ENCODE data around the gene LRRC27.

The LRRC27 gene

DNA sequence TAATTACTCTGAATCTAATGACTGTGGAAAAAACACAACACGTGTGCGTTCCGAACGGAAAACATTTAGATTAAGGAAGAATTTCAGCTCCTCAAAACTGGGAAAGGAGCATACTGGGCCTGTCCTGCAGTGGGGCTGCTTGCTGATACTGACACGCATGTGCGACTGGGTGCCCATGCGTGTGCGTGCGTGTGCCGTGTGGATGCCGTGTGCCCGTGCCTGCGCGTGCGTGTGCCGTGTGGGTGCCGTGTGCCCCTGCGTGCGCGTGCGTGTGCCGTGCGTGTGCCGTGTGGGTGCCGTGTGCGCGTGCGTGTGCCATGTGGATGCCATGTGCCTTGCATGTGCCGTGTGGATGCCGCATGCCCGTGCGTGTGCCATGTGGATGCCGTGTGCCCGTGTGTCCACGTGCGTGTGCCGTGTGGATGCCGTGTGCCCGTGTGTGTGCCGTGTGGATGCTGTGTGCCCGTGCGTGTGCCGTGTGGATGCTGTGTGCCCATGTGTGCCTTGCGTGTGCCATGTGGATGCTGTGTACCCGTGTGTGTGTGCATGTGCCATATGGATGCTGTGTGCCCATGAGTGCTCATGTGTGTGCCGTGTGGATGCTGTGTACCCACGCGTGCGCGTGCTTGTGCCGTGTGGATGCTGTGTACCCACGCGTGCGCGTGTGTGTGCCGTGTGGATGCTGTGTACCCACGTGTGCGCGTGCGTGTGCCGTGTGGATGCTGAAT, 93.2 kb downstream of the LRRC27 start:
- Histone ChIP-seq H3K9me3 (ENCODE audit: low read length) (no peaks in the 10 kb centered on the region), H3K4me1 (ENCODE audit: insufficient read depth, low read length, severe bottlenecking) (peaks cover 34% of the 10 kb centered on the region), H3K9me2 (ENCODE audit: low read depth, low read length) (no peaks in the 10 kb centered on the region), H3K4me2 (ENCODE audit: low read length) (no peak overlapping the region), H3K9ac (ENCODE audit: low read length) (no peak overlapping the region), H3K27ac (ENCODE audit: low read depth, low read length, poor library complexity, severe bottlenecking) (no peak overlapping the region), H2AFZ (ENCODE audit: low read length) (no peak overlapping the region), H3K36me3 (ENCODE audit: insufficient read depth, low read length) (no peaks in the 10 kb centered on the region), H3K4me3 (ENCODE audit: low read depth, low read length, poor library complexity, severe bottlenecking) (no peak overlapping the region), H4K20me1 (ENCODE audit: insufficient read depth, low read length) (no peaks in the 10 kb centered on the region), H3K79me2 (ENCODE audit: insufficient read depth, low read length) (no peaks in the 10 kb centered on the region), H3K27me3 (ENCODE audit: insufficient read depth, low read length) (no peaks in the 10 kb centered on the region), H3F3A (ENCODE audit: insufficient read depth, low read length) (no peaks in the 10 kb centered on the region)
- TF ChIP-seq, protein P1, sequence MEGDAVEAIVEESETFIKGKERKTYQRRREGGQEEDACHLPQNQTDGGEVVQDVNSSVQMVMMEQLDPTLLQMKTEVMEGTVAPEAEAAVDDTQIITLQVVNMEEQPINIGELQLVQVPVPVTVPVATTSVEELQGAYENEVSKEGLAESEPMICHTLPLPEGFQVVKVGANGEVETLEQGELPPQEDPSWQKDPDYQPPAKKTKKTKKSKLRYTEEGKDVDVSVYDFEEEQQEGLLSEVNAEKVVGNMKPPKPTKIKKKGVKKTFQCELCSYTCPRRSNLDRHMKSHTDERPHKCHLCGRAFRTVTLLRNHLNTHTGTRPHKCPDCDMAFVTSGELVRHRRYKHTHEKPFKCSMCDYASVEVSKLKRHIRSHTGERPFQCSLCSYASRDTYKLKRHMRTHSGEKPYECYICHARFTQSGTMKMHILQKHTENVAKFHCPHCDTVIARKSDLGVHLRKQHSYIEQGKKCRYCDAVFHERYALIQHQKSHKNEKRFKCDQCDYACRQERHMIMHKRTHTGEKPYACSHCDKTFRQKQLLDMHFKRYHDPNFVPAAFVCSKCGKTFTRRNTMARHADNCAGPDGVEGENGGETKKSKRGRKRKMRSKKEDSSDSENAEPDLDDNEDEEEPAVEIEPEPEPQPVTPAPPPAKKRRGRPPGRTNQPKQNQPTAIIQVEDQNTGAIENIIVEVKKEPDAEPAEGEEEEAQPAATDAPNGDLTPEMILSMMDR (IDR thresholded peaks at IDR 0.05; ENCODE audit: low read length), result no peak
- no peak for TF ChIP-seq EZH2 (IDR thresholded peaks at IDR 0.05; ENCODE audit: borderline replicate concordance, low read length)

DNA sequence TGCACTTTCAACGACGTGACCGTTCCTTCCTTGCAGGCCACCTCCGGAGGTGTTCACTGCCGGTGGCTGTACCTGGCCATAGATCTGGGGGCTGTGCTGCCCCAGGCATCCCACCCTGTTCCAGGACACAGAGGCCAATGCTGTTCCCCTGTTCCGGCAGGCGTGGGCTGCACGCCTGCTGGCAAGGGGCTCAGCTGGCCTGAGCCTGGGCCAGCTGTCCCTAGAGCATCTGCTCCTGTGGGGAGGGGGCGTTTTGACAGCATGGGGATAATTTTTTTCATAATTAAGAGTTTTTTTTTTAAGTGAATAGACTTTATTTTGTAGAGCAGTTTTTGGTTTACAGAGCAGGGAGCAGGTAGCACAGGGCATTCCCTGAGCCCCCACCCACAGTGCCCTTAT, 93.8 kb downstream of the LRRC27 start:
- Histone ChIP-seq H2AFZ (ENCODE audit: low read length) (no peak overlapping the region), H3K9ac (ENCODE audit: low read length) (no peak overlapping the region), H4K20me1 (ENCODE audit: insufficient read depth, low read length) (no peaks in the 10 kb centered on the region), H3K4me1 (ENCODE audit: insufficient read depth, low read length, severe bottlenecking) (peaks cover 29% of the 10 kb centered on the region), H3K9me2 (ENCODE audit: low read depth, low read length) (no peaks in the 10 kb centered on the region), H3K4me3 (ENCODE audit: low read depth, low read length, poor library complexity, severe bottlenecking) (no peak overlapping the region), H3K36me3 (ENCODE audit: insufficient read depth, low read length) (no peaks in the 10 kb centered on the region), H3K4me2 (ENCODE audit: low read length) (no peak overlapping the region), H3K27me3 (ENCODE audit: insufficient read depth, low read length) (no peaks in the 10 kb centered on the region), H3K79me2 (ENCODE audit: insufficient read depth, low read length) (no peaks in the 10 kb centered on the region), H3K9me3 (ENCODE audit: low read length) (no peaks in the 10 kb centered on the region), H3F3A (ENCODE audit: insufficient read depth, low read length) (no peaks in the 10 kb centered on the region), H3K27ac (ENCODE audit: low read depth, low read length, poor library complexity, severe bottlenecking) (no peak overlapping the region)
- TF ChIP-seq, protein P1 (IDR thresholded peaks at IDR 0.05; ENCODE audit: low read length), result no peak
- no peak for TF ChIP-seq EZH2 (IDR thresholded peaks at IDR 0.05; ENCODE audit: borderline replicate concordance, low read length)

DNA sequence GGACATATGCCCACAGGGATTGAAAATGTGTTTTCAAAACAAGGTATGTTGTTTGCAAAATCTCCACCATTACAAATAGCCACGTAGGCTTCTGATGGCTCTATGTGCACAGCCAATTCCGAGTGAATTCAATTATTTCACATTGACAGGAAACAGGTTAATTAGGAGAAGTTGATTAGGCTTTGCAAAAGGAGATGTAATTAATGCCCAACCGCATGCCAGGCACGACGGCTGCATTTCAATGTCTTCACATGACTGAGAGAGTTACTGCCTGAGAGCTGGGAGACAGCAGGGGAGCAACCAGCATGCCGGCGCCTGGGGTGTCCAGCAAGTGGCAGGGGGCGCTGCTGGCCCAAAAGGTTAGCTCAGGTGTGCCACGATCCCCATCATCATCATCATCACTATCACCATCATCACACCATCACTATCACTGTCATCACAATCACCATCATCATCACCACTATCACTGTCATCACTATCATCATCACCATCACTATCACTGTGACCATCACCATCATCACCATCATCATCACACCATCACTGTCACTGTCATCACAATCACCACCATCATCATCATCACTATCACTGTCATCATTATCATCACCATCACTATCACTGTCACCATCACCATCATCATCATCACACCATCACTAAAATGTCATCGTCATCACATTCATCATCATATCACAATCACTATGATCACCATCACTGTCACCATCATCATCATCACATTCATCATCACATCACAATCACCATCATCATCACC, 95.2 kb downstream of the LRRC27 start:
- Histone ChIP-seq H3K4me1 (ENCODE audit: insufficient read depth, low read length, severe bottlenecking) (peaks cover 14% of the 10 kb centered on the region), H2AFZ (ENCODE audit: low read length) (no peak overlapping the region)

More for the DNA sequence above, 95.2 kb downstream of the LRRC27 start:
- Histone ChIP-seq H3K9ac (ENCODE audit: low read length) (no peak overlapping the region), H3F3A (ENCODE audit: insufficient read depth, low read length) (no peaks in the 10 kb centered on the region), H3K4me3 (ENCODE audit: low read depth, low read length, poor library complexity, severe bottlenecking) (no peak overlapping the region), H3K27ac (ENCODE audit: low read depth, low read length, poor library complexity, severe bottlenecking) (no peak overlapping the region), H3K9me2 (ENCODE audit: low read depth, low read length) (no peaks in the 10 kb centered on the region), H3K27me3 (ENCODE audit: insufficient read depth, low read length) (no peaks in the 10 kb centered on the region), H3K79me2 (ENCODE audit: insufficient read depth, low read length) (no peaks in the 10 kb centered on the region), H3K36me3 (ENCODE audit: insufficient read depth, low read length) (no peaks in the 10 kb centered on the region), H3K9me3 (ENCODE audit: low read length) (no peaks in the 10 kb centered on the region), H3K4me2 (ENCODE audit: low read length) (no peak overlapping the region), H4K20me1 (ENCODE audit: insufficient read depth, low read length) (no peaks in the 10 kb centered on the region)
- TF ChIP-seq EZH2 (IDR thresholded peaks at IDR 0.05; ENCODE audit: borderline replicate concordance, low read length), result no peak
- TF ChIP-seq, protein P1 (IDR thresholded peaks at IDR 0.05; ENCODE audit: low read length), result no peak

All from OCI-LY1 (cell line).